HG03135 (cell line): ENCODE results near the gene TMEM214.

Source experiments
- ATAC-seq: cut with Tn5 transposase; IDR thresholded peaks from one replicate; pipeline ENCODE4 v1.9.1; 2021; ENCODE audit warnings: mild to moderate bottlenecking, moderate library complexity; ENCODE audit not compliant: unreplicated experiment

The TMEM214 gene

GRCh38 chr2:27032495-27033252 is at the start of gene TMEM214:
TMEM214 (plus strand) TSS chr2:27032965; CDS start chr2:27033016, 51 bp downstream.
- ATAC-seq: peak; percentile 86

GRCh38 chr2:26983746-26984145 is 49.0 kb upstream of the TMEM214 start:
- ATAC-seq: no peak

GRCh38 chr2:26985807-26986206 is 47.0 kb upstream of the TMEM214 start:
- no peak for ATAC-seq

- ATAC-seq: no peak
Measured at GRCh38 chr2:26986576-26986975, 46.2 kb upstream of the TMEM214 start.

- no peak for ATAC-seq
Measured at GRCh38 chr2:26988058-26988860, 44.5 kb upstream of the TMEM214 start.

GRCh38 chr2:26989156-26989555 is 43.6 kb upstream of the TMEM214 start:
- no peak for ATAC-seq

GRCh38 chr2:26991717-26992116 is 41.0 kb upstream of the TMEM214 start:
- no peak for ATAC-seq

- ATAC-seq: no peak
Measured at GRCh38 chr2:26993768-26994167, 39.0 kb upstream of the TMEM214 start.

- ATAC-seq: no peak
Measured at GRCh38 chr2:26994983-26995382, 37.8 kb upstream of the TMEM214 start.

GRCh38 chr2:26997394-26997793 is 35.4 kb upstream of the TMEM214 start:
- no peak for ATAC-seq

- no peak for ATAC-seq
Measured at GRCh38 chr2:26998323-26998722, 34.4 kb upstream of the TMEM214 start.

GRCh38 chr2:27000228-27000627 is 32.5 kb upstream of the TMEM214 start:
- ATAC-seq: no peak

- no peak for ATAC-seq
Measured at GRCh38 chr2:27000995-27001394, 31.8 kb upstream of the TMEM214 start.

GRCh38 chr2:27001950-27002349 is 30.8 kb upstream of the TMEM214 start:
- no peak for ATAC-seq

- ATAC-seq: no peak
Measured at GRCh38 chr2:27003007-27003406, 29.8 kb upstream of the TMEM214 start.

GRCh38 chr2:27003857-27004256 is 28.9 kb upstream of the TMEM214 start:
- no peak for ATAC-seq

GRCh38 chr2:27006602-27007415 is 26.0 kb upstream of the TMEM214 start:
- no peak for ATAC-seq

GRCh38 chr2:27007416-27008374 is 25.1 kb upstream of the TMEM214 start:
- ATAC-seq: no peak

- no peak for ATAC-seq
Measured at GRCh38 chr2:27008678-27009077, 24.1 kb upstream of the TMEM214 start.

- ATAC-seq: no peak
Measured at GRCh38 chr2:27009083-27009482, 23.7 kb upstream of the TMEM214 start.
